Measurements from ENCODE around the gene TSHZ2.

- no peak for TF ChIP-seq YY1 (IDR thresholded peaks at IDR 0.05; ENCODE audit: borderline replicate concordance in 1 of 3, control insufficient read depth in 1 of 3, extremely low read depth in 1 of 3, insufficient read depth in 3 of 3, insufficient read length in 1 of 3, insufficient replicate concordance in 2 of 3, low read depth in 1 of 3, low read length in 2 of 3)
- no peak for TF ChIP-seq JUND (IDR thresholded peaks at IDR 0.05; ENCODE audit: borderline replicate concordance, low read depth, low read length)
- no peak for TF ChIP-seq JUND (tag; IDR thresholded peaks at IDR 0.05; ENCODE audit: borderline replicate concordance, low read depth, low read length)
- no peak for TF ChIP-seq RBM17 (IDR thresholded peaks at IDR 0.05; ENCODE audit: borderline replicate concordance, low read depth, low read length)
- no peak for TF ChIP-seq BRCA1 (IDR thresholded peaks at IDR 0.05)
- no peak for TF ChIP-seq BRCA1 (CRISPR knock-in tag; IDR thresholded peaks at IDR 0.05)
- TF ChIP-seq CTCF (IDR thresholded peaks at IDR 0.05 in 2 of 3, conservative IDR thresholded peaks at IDR 0.05 in 1 of 3; ENCODE audit: insufficient read depth in 2 of 3, low read depth in 1 of 3, low read length in 3 of 3), result no peak
- no peak for TF ChIP-seq REST (IDR thresholded peaks at IDR 0.05; ENCODE audit: borderline replicate concordance)
- no peak for TF ChIP-seq REST (CRISPR knock-in tag; IDR thresholded peaks at IDR 0.05; ENCODE audit: low read depth)
- TF ChIP-seq SUPT5H (IDR thresholded peaks at IDR 0.05), result no peak
- no peak for TF ChIP-seq POLR2A (conservative IDR thresholded peaks at IDR 0.05)
- TF ChIP-seq POLR2AphosphoS5 (IDR thresholded peaks at IDR 0.05; ENCODE audit: control insufficient read depth, insufficient read depth, low read depth, low read length), result no peak
- TF ChIP-seq, protein P1, sequence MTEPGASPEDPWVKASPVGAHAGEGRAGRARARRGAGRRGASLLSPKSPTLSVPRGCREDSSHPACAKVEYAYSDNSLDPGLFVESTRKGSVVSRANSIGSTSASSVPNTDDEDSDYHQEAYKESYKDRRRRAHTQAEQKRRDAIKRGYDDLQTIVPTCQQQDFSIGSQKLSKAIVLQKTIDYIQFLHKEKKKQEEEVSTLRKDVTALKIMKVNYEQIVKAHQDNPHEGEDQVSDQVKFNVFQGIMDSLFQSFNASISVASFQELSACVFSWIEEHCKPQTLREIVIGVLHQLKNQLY (CRISPR knock-in tag; conservative IDR thresholded peaks at IDR 0.05), result no peak
- no peak for TF ChIP-seq ARID3A (IDR thresholded peaks at IDR 0.05; ENCODE audit: borderline replicate concordance, low read depth, low read length)
- TF ChIP-seq CHD2 (IDR thresholded peaks at IDR 0.05; ENCODE audit: low read depth, low read length), result no peak
Observed at GRCh38 chr20:53411891-53412290, 439.7 kb downstream of the TSHZ2 start.
